HG02798 (cell line): ENCODE measurements around the gene ATL3.
"Not testable (repeated sequence)": the region's sequence is repeated elsewhere in the genome, so short reads cannot be mapped to it uniquely, and the experiment has no call there.

Experiments
- ATAC-seq: cut with Tn5 transposase; IDR thresholded peaks from one replicate; pipeline ENCODE4 v1.9.1; 2021; ENCODE audit warnings: mild to moderate bottlenecking; ENCODE audit not compliant: unreplicated experiment, poor library complexity

Gene ATL3

GRCh38 chr11:63598556-63598955 is 72.6 kb downstream of the ATL3 start:
- no peak for ATAC-seq

GRCh38 chr11:63595296-63595695 is 75.9 kb downstream of the ATL3 start:
- ATAC-seq, result no peak

- ATAC-seq, result no peak
Observed at GRCh38 chr11:63592975-63593395, 78.2 kb downstream of the ATL3 start.

GRCh38 chr11:63590024-63590788 is 81.0 kb downstream of the ATL3 start:
- no peak for ATAC-seq

GRCh38 chr11:63589000-63589399 is 82.2 kb downstream of the ATL3 start:
- no peak for ATAC-seq

- no peak for ATAC-seq
Observed at GRCh38 chr11:63586451-63587166, 84.6 kb downstream of the ATL3 start.

- no peak for ATAC-seq
Observed at GRCh38 chr11:63583357-63583677, 87.9 kb downstream of the ATL3 start.

- not testable (repeated sequence) for ATAC-seq
Observed at GRCh38 chr11:63581224-63581623, 90.0 kb downstream of the ATL3 start.

GRCh38 chr11:63578882-63579281 is 92.3 kb downstream of the ATL3 start:
- not testable (repeated sequence) for ATAC-seq

GRCh38 chr11:63574856-63575602 is 96.1 kb downstream of the ATL3 start:
- no peak for ATAC-seq
